VCaP (cell line): ENCODE measurements around the gene HNF4A.

Experiments used
- H3K27ac ChIP-seq: fragments of 450-650 bp; 2 replicates; pipeline ENCODE4 v1.5.1; 2017
- CTCF ChIP-seq: fragments of 450-650 bp; conservative IDR thresholded peaks from 2 replicates; pipeline ENCODE4 v1.5.1; 2017; ENCODE audit warnings: mild to moderate bottlenecking, moderate library complexity

Gene HNF4A

DNA sequence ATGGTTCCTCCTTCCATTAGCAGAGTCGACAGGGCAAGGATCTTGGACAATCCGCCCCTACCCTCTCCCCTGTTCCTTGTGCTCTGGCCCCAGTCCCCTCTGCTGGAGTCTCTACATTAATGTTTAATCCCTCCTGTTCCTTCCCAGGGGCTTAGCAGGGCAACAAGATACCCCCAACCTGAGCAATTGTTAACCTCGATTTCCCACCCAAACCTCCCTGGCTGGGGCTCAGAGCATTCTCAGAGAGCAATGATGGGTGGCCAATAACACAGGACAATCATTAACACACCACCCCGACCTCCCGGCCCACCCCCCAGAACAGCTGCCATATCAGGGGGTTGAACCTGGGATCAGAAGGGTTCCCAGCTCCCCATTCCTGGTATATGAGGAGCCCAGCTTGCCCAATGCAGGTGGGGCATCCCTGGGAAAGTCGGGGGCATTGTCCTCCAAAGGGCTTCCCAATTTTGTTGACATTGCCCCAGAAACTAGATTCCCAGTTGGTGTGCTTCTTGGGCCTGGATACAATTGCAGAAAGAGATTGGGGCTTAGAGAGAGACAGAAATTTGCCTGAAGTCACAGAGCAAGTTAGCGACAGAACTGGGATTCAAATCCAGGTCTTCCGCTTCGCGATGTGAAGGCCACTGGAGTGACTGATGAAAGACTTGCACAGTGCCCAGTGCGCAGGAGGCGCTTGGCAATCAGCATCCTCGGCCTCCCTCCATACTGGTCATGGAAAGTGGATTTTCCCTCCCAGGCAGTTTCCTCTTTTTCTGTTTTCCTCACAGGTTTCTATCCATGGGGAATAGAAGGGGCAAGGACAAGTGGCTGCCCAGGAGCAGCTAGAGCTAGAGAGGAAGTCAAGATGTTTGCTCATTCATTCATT is 60.6 kb downstream of the HNF4A start:
- no peak for TF ChIP-seq CTCF
- no peak overlapping the region for H3K27ac ChIP-seq

DNA sequence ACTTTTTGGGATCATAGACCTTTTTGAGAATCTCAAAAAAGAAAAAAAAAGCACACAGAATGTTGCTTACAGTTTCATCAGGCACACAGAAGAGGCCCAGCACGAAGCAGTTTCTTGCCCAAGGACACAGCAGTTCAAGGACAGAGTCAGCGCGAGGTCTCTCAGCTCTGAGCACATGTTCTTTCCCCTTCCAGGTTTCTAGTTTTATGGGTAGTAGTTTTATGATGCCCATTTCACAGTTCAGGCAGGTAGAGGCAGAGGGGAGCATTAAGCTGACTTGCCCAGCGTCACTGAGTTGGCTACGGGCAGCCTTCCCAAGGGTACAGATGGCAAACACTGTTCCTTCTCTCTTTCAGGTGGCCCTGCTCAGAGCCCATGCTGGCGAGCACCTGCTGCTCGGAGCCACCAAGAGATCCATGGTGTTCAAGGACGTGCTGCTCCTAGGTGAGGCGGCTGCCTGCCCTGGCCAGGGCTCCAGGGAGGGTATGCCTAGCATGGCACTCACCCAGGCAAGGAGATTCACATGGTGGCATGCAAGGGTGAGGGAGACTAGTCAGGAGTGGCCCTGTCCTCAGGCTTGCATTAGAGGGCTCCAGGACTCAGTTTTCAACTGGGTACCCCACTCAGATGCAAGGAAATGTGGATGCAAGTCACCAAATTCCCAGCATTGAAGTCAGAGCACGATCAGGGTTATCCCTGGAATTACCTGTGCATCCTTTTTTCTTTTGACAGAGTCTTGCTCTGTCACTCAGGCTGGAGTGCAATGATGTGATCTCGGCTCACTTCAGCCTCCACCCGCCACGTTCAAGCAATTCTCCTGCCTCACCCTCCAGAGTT is 62.8 kb downstream of the HNF4A start:
- TF ChIP-seq CTCF = no peak
- no peak overlapping the region for H3K27ac ChIP-seq

DNA sequence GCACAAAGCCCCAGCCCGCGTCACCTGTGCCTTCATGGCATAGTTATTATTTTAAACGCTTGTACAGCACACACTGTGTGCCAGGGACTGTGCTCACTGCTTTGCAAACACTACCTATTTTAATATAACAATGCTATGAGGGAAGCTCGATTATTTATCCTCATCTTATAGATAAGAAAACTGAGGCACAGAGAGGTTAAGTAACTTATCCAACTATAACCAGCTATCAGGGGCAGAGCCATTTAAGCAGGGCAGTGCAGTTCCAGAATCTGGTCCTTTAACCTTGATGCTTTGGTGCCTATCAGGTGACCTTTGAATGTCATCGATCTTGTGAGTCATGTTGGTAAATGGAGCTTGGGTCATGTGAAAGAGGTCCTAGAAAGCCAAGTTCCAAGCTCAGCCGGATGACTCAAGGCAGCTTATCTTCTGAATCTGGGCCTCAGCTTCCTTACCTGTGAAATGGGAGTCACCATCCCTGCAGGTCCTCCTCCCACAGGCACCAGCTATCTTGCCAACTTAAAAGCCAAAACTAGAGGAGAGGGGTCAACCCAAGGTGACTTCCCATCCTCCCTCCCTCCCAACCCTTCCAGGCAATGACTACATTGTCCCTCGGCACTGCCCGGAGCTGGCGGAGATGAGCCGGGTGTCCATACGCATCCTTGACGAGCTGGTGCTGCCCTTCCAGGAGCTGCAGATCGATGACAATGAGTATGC is 63.8 kb downstream of the HNF4A start:
- H3K27ac ChIP-seq = no peak overlapping the region
- TF ChIP-seq CTCF = no peak

GRCh38 chr20:44420497-44420896 is 65.0 kb downstream of the HNF4A start:
- no peak overlapping the region for H3K27ac ChIP-seq
- no peak for TF ChIP-seq CTCF

DNA sequence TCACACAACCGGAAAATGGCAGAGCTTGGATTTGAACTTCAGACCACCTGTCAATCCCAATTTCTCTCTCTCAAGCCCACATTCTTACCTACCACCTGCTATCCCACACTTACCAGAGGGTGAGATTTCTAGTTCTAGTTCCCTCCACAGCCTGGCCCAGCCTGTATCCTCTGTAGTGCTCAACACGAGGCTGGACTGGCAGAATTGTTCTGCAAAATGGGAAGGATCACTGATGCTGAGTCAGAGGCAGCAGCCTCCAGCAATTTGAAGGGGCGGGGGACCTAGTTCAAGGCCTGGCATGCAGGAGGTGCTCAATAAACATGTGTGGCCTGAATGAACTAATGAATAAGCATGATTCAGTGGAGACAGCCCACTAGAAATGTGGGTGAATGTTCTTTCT is 66.6 kb downstream of the HNF4A start:
- H3K27ac ChIP-seq = no peak overlapping the region
- no peak for TF ChIP-seq CTCF

- no peak overlapping the region for H3K27ac ChIP-seq
- no peak for TF ChIP-seq CTCF
These were observed 68.0 kb downstream of the HNF4A start for GRCh38 chr20:44423480-44423879.

- H3K27ac ChIP-seq = no peak overlapping the region
- no peak for TF ChIP-seq CTCF
These were observed 68.6 kb downstream of the HNF4A start for GRCh38 chr20:44424039-44424495.
